ENCODE measurements around the gene GDPGP1.

DNA sequence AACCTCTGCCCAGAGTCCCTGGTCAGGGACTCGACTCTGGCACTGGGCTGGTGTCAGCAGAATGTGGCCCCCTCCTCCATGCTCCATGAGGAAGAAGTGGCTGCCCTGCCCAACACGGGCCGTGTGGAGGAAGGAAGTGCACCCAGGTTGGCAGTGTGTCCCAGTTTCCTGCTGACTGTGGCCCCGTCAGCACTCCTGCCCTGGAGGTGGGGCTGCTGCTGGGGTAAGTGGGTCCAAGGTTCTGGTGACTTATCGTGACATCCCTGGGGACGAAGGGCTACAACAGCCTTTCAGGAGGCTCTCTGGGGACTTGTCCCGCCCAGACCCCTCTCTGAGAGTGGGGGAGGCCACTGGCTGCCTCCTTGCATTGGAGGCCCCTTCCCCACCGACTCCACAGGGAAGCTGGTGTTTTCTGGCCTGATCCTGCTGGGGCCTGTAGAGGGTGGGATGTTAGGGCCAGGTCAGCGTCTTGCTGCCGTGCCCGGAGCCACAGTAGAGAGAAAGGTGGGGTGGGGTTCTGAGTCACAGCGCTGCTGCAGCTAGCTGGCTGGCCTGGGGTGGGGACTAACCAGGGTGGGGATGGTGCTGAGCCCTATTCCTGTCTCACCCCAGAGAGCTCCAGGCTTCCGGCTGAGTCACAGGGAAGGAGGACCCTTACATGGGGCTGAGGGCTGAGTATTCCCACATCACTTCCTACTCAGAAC lies 22.4 kb upstream of the GDPGP1 start:
- no peak for TF ChIP-seq CTCF (IDR thresholded peaks at IDR 0.05)
- TF ChIP-seq POLR2A (IDR thresholded peaks at IDR 0.05) = no peak
